GM19035 (cell line): ENCODE measurements around the gene LHX2.
"Not testable (repeated sequence)": the region's sequence is repeated elsewhere in the genome, so short reads cannot be mapped to it uniquely, and the experiment has no call there.

ENCODE experiments used
- ATAC-seq: cut with Tn5 transposase; IDR thresholded peaks from one replicate; pipeline ENCODE4 v1.9.1; 2021; ENCODE audit not compliant: unreplicated experiment

LHX2 gene

GRCh38 chr9:124011460-124012301 is at the start of gene LHX2:
LHX2 (plus strand) TSS chr9:124011768; CDS start chr9:124012349, 581 bp downstream.
- ATAC-seq: peak; percentile 42

GRCh38 chr9:123964761-123965160 is 46.8 kb upstream of the LHX2 start:
- ATAC-seq: no peak

- ATAC-seq: no peak
Measured at GRCh38 chr9:123965801-123966686, 45.5 kb upstream of the LHX2 start.

- ATAC-seq: no peak
Measured at GRCh38 chr9:123967323-123967722, 44.2 kb upstream of the LHX2 start.

- no peak for ATAC-seq
Measured at GRCh38 chr9:123972618-123973017, 39.0 kb upstream of the LHX2 start.

- ATAC-seq: no peak
Measured at GRCh38 chr9:123973590-123974223, 37.9 kb upstream of the LHX2 start.

GRCh38 chr9:123974471-123974870 is 37.1 kb upstream of the LHX2 start:
- ATAC-seq: no peak

- ATAC-seq: no peak
Measured at GRCh38 chr9:123975871-123976270, 35.7 kb upstream of the LHX2 start.

- ATAC-seq: not testable (repeated sequence)
Measured at GRCh38 chr9:123976579-123976978, 35.0 kb upstream of the LHX2 start.

- ATAC-seq: no peak
Measured at GRCh38 chr9:123978981-123979380, 32.6 kb upstream of the LHX2 start.

- ATAC-seq: no peak
Measured at GRCh38 chr9:123982535-123982934, 29.0 kb upstream of the LHX2 start.

GRCh38 chr9:123983047-123983446 is 28.5 kb upstream of the LHX2 start:
- ATAC-seq: no peak

- no peak for ATAC-seq
Measured at GRCh38 chr9:123984802-123985201, 26.8 kb upstream of the LHX2 start.

GRCh38 chr9:123985869-123986268 is 25.7 kb upstream of the LHX2 start:
- ATAC-seq: no peak

- no peak for ATAC-seq
Measured at GRCh38 chr9:123990427-123990826, 21.1 kb upstream of the LHX2 start.

- ATAC-seq: not testable (repeated sequence)
Measured at GRCh38 chr9:123992679-123993078, 18.9 kb upstream of the LHX2 start.

GRCh38 chr9:123996731-123997421 is 14.7 kb upstream of the LHX2 start:
- no peak for ATAC-seq

GRCh38 chr9:123997665-123998277 is 13.8 kb upstream of the LHX2 start:
- ATAC-seq: peak; percentile 58

GRCh38 chr9:123998278-123998925 is 13.2 kb upstream of the LHX2 start:
- no peak for ATAC-seq
